Adipocyte (in vitro differentiated cells): ENCODE data around the gene UBR1.
"Not testable (repeated sequence)": the region's sequence is repeated elsewhere in the genome, so short reads cannot be mapped to it uniquely, and the experiment has no call there.

Experiments
- DNase-seq: peaks from one replicate; pipeline ENCODE4 v3.0.0-alpha.2; 2015; ENCODE audit warnings: low read depth
- H3K27me3 ChIP-seq: replicated peaks from 2 replicates; pipeline ENCODE4 v1.7.0; 2013; ENCODE audit warnings: mild to moderate bottlenecking, low read length, moderate library complexity; ENCODE audit not compliant: control insufficient read depth, insufficient read depth
- H3K36me3 ChIP-seq: 2 replicates; pipeline ENCODE4 v1.7.0; 2013; ENCODE audit warnings: low read length, mild to moderate bottlenecking, moderate library complexity; ENCODE audit not compliant: control insufficient read depth, insufficient read depth, severe bottlenecking
- H3K4me1 ChIP-seq: 2 replicates; pipeline ENCODE4 v1.7.0; 2013; ENCODE audit warnings: mild to moderate bottlenecking, low read length, moderate library complexity; ENCODE audit not compliant: control insufficient read depth, insufficient read depth
- H3K4me3 ChIP-seq: 2 replicates; pipeline ENCODE4 v1.7.0; 2013; ENCODE audit warnings: mild to moderate bottlenecking, low read length, moderate library complexity
- H3K9ac ChIP-seq: 2 replicates; pipeline ENCODE4 v1.7.0; 2013; ENCODE audit warnings: mild to moderate bottlenecking, low read length, moderate library complexity
- H3K9me3 ChIP-seq: 2 replicates; pipeline ENCODE4 v1.7.0; 2013; ENCODE audit warnings: mild to moderate bottlenecking, low read length, moderate library complexity; ENCODE audit not compliant: control insufficient read depth

Gene UBR1

GRCh38 chr15:43004886-43005595 lies 100.8 kb downstream of the UBR1 start:
- H3K36me3 ChIP-seq: peaks cover 51% of the 10 kb centered on the region
- DNase-seq, H3K9ac ChIP-seq, H3K27me3 ChIP-seq, H3K4me3 ChIP-seq, H3K9me3 ChIP-seq, H3K4me1 ChIP-seq: not testable (repeated sequence)

DNA sequence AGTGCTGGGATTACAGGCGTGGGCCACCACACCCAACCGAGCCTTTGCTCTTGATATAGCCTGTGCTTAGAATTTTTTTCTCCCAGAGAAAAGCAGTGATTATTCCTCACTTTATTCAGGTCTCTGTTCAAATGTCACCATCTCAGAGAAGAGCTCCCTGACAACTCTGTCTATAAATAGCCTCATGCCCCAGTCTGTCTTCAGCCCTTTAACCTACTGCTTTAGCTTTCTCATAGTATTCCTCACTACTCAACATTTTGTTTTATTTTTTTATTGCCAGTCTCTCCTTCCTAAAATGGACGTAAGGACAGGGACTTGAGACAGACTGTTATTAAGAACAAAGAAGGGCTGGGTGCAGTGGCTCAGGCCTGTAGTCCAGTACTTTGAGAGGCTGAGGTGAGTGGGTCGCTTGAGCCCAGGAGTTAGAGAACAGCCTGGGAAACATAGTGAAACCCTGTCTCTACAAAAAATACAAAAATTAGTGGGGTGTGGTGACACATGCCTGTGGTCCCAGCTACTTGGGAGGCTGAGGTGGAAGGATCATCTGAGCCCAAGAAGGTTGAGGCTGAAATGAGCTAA lies 106.5 kb downstream of the UBR1 start:
- Histone ChIP-seq H3K4me3 (no peak overlapping the region), H3K27me3 (no peaks in the 10 kb centered on the region)
- no peak for DNase-seq

GRCh38 chr15:42996871-42997270 lies 109.0 kb downstream of the UBR1 start:
- Histone ChIP-seq H3K27me3 (no peaks in the 10 kb centered on the region), H3K9me3 (no peaks in the 10 kb centered on the region), H3K4me1 (peaks cover 54% of the 10 kb centered on the region), H3K36me3 (peaks cover 18% of the 10 kb centered on the region), H3K4me3 (no peak overlapping the region), H3K9ac (no peak overlapping the region)
- no peak for DNase-seq

More for the DNA sequence above, 106.5 kb downstream of the UBR1 start:
- H3K36me3 ChIP-seq: peaks cover 33% of the 10 kb centered on the region
- H3K9me3 ChIP-seq: no peaks in the 10 kb centered on the region
- H3K9ac ChIP-seq: peak overlapping the region; percentile 66
- peaks cover 30% of the 10 kb centered on the region for H3K4me1 ChIP-seq

GRCh38 chr15:42994546-42994945 lies 111.3 kb downstream of the UBR1 start:
- Histone ChIP-seq H3K27me3 (no peaks in the 10 kb centered on the region), H3K4me3 (no peak overlapping the region), H3K9me3 (no peaks in the 10 kb centered on the region), H3K36me3 (peaks cover 25% of the 10 kb centered on the region), H3K4me1 (peaks cover 47% of the 10 kb centered on the region), H3K9ac (peak overlapping the region; percentile 69)
- DNase-seq: peak; percentile 36

DNA sequence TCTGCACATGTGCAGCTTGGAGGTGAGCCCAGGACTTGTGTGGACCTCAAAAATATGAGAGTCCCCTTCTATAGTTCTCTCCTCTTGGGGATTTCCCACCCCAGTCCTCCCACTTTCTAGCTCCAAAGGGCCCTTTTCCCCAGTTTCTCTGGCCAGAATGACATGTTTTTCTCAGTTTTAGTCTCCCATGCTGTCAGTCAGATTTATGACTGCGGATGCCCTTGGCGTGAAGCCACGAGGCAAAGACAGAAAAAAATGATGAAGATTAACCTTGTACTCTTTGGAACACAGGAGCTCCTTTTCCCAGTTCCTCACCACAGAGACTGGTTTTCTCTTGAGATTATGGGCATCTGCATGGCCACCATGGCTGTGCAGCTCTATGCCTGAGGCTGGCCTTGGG lies 113.2 kb downstream of the UBR1 start:
- Histone ChIP-seq H3K4me1 (peaks cover 28% of the 10 kb centered on the region), H3K36me3 (peaks cover 39% of the 10 kb centered on the region), H3K4me3 (peak overlapping the region; percentile 48), H3K27me3 (no peaks in the 10 kb centered on the region), H3K9me3 (no peaks in the 10 kb centered on the region), H3K9ac (peak overlapping the region; percentile 69)
- DNase-seq: no peak

DNA sequence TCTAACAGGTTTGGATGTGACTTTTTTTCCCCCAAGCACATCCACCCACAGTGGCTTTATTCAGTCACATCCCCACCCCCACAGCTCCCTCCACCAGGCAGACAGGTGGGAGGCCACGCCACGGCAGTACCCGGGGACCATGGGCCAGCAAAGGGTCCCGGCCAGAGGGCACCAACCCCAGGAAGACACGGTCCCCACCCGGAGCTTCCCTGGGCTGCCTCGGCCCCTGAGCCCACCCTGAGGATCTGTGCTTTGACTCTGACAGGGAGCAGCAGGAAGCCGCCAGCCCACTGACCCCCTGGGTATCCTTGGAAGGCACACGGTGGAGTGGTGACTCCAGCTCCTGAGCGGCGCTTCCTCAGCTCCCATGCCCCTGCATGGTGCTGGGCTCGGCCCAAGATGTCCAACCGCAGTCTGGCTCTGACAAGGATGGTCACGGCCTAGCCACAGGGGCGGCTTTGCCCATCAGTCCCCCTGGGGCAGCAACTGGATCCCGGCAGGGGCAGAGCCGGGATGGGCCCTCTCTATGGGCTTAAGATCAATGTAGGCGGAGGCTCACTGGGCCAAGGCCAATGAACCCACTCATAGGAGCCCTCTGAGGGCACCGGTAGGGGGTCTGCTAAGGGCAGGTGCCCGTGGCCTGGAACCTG lies 119.0 kb downstream of the UBR1 start:
- Histone ChIP-seq H3K27me3 (no peaks in the 10 kb centered on the region), H3K36me3 (peaks cover 59% of the 10 kb centered on the region), H3K9ac (no peak overlapping the region), H3K4me3 (no peak overlapping the region), H3K4me1 (peaks cover 12% of the 10 kb centered on the region), H3K9me3 (no peaks in the 10 kb centered on the region)
- no peak for DNase-seq

DNA sequence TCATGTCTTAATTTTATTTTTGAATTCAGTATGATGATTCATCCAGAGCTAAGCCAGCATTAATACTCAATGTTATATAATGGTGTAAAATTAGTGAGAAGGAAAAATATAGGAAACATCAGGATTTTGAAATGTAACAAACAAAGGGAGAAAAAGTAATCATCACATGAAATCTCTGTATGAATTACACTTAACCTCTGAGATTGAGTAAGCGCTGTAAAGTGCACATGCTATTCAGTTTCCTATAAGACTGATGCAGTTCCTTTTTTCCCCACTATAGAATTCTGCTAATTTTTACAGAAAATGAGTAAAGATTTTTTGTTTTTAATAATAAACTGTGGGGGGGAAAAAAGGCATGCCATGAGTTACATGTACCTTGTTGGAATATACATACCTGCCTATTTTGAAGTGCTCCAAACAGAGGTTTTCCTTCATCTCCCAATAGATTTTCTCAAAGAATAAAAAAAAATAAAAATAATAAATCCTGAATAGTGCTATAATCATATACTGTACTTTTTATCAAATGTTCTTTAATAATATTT lies 121.3 kb downstream of the UBR1 start:
- no peak for DNase-seq
- peaks cover 12% of the 10 kb centered on the region for H3K4me1 ChIP-seq
- no peaks in the 10 kb centered on the region for H3K27me3 ChIP-seq
- no peak overlapping the region for H3K9ac ChIP-seq
- H3K9me3 ChIP-seq: no peaks in the 10 kb centered on the region
- no peak overlapping the region for H3K4me3 ChIP-seq
- peaks cover 65% of the 10 kb centered on the region for H3K36me3 ChIP-seq

- DNase-seq, H3K27me3 ChIP-seq, H3K4me1 ChIP-seq, H3K9ac ChIP-seq, H3K4me3 ChIP-seq, H3K9me3 ChIP-seq: not testable (repeated sequence)
- peaks cover 75% of the 10 kb centered on the region for H3K36me3 ChIP-seq
Observed at GRCh38 chr15:42979113-42979512, 126.7 kb downstream of the UBR1 start.

DNA sequence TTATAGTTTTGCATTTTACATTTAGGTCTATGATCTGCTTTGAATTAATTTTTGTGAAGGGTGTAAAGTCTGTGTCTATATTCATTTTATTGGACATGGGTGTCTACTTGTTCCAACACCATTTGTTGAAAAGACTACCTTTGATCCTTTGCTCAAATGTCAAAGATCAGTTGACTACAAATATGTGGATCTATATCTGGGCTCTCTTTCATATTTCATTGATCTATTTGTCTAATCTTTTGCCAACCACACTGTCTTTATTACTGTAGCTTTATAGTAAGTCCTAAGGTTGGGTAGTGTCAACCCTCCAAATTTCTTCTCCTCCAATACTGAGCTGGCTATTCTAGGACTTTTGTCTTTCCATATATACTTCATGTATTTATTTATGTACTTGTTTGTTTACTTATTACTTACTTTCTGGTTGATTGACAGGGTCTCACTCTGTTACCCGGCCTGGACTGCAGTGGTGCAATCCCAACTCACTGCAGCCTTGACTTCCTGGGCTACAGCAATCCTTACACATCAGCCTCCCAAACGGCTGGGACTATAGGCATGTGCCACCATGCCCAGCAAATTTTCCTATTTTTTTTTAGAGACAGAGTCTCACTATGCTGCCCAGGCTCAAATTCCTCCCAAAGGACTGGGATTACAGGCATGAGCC lies 131.5 kb downstream of the UBR1 start:
- no peak overlapping the region for H3K4me3 ChIP-seq
- no peak overlapping the region for H3K9ac ChIP-seq
- H3K4me1 ChIP-seq: no peaks in the 10 kb centered on the region
- peaks cover 71% of the 10 kb centered on the region for H3K36me3 ChIP-seq
- H3K9me3 ChIP-seq: no peaks in the 10 kb centered on the region
- H3K27me3 ChIP-seq: no peaks in the 10 kb centered on the region
- no peak for DNase-seq

GRCh38 chr15:42973114-42973513 lies 132.7 kb downstream of the UBR1 start:
- H3K9me3 ChIP-seq: no peaks in the 10 kb centered on the region
- peaks cover 76% of the 10 kb centered on the region for H3K36me3 ChIP-seq
- no peaks in the 10 kb centered on the region for H3K4me1 ChIP-seq
- DNase-seq: no peak
- no peak overlapping the region for H3K9ac ChIP-seq
- no peaks in the 10 kb centered on the region for H3K27me3 ChIP-seq
- H3K4me3 ChIP-seq: no peak overlapping the region

DNA sequence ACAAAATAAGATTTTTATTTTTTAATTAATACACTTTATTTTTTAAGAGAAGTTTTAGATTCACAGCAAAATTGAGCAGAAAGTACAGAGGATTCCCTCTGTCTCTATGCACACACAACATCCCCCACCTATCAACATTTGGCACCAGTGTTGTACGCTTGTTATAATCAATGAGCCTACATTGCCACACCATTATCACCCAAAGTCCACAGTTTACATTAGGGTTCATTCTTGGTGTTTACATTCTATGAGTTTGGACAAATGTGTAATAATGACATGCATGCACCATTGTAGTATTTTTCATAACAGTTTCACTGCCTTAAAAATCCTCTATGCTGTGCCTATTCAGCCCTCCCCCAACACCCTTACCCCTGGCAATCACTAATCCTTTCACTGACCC lies 134.0 kb downstream of the UBR1 start:
- Histone ChIP-seq H3K9me3 (no peaks in the 10 kb centered on the region), H3K36me3 (peaks cover 67% of the 10 kb centered on the region), H3K4me3 (no peak overlapping the region), H3K27me3 (no peaks in the 10 kb centered on the region), H3K9ac (no peak overlapping the region), H3K4me1 (no peaks in the 10 kb centered on the region)
- no peak for DNase-seq
